HG03571 (cell line): Measurements from ENCODE around the gene NEU4.
"Not testable (repeated sequence)": the region's sequence is repeated elsewhere in the genome, so short reads cannot be mapped to it uniquely, and the experiment has no call there.

Experiments
- ATAC-seq: cut with Tn5 transposase; IDR thresholded peaks from one replicate; pipeline ENCODE4 v1.9.1; 2021; ENCODE audit not compliant: unreplicated experiment

NEU4 gene

DNA sequence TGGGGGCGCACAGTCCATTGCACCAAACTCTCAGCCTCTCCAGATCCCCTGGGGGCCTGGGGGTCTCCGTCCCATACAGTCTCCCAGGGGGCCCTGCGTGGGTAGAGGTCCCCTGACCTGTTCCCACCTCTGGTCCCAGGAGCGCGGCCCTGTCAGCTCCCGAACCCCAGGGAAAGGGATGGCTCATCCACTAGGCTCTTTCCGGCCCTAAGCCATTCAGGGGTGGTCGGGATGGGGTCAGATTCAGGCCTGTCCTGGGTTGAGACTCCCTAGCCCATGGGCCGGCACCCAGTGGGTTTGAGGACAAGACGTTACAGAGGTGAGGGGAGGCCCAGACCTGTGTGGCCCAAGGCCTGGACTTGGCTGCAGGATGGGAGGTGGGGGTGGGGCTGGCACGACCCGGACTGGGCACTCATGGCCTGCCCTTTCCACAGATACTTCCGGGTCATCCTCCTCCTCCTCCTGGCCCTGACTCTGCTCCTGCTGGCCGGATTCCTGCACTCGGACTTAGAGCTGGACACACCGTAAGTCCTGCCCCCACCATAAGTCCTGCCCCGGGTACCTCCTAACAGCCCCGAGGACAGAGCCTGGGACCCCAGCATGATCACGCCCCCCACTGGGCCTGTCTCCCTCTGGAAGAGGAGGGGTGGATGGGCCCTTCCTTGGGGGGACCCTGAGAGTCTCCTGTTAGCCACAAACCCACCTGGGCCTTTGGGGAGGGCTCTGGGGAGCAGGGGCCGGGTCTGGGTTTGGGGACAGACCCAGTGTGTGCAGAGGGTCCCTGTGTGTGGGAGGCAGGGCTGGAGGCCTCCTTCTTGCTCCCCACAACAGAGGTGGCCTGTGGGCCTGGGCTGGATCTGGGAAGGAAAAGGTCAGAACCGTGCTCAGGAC lies 10.1 kb upstream of the NEU4 start:
- no peak for ATAC-seq

DNA sequence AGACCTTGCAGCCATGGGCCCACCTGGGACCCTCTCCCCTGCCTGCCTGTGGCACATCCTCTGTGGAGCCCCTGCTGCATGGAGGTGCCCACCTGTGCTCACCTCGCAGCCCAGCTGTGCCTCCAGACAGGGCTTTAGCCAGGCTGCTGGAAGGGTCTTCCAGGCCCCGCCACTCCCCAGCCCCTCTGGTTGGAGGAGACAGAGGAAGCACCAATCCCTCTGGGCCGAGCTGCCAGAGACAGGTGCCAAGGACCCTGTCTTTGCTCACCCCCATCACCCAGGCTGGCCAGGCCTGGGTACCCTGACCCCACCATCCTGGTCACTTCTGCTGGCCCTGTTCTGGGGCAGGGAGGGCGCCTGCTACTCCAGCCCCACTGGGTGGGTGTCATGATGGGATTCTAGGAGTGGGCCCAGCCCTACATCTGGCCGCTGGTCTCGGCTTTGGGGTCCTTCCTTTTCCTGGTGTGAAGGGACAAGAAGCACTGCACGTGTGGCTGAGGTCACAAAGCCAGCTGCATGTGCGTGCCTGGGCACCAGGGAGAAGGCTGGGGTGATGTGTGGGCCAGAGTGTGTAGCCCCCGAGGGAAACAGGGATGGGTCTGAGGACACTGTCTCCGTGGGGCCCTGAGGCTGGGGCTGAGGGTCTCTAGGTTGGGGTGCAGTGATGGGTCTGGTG lies 9.3 kb upstream of the NEU4 start:
- no peak for ATAC-seq

DNA sequence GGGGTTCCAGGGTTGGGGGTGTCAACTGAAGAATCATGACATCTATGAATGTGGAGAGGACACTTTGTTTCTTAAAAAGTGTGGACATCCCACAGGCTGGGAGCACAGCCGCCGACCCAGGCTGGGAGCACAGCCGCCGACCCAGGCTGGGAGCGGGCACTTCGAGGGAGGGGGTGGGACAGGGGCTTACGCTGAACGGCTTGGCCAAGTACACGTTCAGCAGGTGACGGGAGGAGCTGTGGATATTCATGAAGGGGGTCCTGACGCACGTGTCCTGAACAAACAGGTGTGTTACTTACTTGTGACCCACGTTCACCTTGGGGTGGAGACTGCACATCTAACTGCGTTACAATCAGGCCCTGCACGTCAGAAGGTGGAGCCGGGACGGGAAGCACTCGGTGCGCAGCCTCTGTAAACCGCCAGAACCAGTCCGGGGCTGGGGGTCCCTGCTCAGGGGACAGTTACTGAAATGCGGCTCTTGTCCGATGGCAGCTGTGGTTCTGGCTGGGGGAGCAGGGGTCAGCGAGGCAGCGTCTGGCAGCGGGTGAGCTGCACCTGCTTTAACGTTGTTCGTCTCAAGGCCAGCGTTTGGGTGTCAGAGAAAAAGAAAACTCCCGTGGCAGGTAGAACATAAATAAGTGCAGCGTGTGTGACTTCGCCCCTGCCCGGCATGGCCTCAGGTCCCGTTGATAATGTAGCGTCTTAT lies 8.6 kb upstream of the NEU4 start:
- ATAC-seq = not testable (repeated sequence)

DNA sequence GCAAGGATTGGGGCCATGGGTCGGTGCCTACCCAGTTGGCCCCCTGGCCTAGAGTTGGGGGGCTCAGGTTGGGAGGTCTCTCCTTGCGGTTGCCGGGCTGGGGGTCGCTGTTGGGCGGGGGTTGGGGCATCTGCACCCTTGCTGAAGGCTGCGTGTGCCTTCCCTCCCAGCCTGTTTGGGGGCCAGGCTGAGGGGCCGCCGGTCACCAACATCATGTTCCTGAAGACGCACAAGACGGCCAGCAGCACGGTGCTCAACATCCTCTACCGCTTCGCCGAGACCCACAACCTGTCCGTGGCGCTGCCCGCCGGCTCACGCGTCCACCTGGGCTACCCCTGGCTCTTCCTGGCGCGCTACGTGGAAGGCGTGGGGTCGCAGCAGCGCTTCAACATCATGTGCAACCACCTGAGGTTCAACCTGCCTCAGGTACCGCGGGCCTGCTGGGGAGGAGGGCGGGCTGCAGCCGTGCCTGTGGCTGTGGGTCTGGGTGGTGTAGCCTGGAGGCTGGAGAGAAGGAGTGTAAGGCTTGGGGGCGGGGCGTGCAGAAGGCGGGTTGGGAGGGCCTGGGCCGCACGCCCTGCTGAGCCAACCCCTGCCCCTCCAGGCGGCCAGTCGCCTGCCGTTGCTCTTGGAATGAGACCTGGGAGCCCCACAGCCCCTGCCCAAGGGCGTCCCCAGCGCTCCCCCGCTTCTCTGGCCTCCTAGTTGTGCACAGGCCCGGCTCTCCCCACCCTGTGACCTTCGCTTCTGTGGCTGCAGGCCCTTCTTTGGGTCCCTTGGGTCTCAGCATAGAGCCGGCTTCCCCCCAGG lies 7.2 kb upstream of the NEU4 start:
- no peak for ATAC-seq

DNA sequence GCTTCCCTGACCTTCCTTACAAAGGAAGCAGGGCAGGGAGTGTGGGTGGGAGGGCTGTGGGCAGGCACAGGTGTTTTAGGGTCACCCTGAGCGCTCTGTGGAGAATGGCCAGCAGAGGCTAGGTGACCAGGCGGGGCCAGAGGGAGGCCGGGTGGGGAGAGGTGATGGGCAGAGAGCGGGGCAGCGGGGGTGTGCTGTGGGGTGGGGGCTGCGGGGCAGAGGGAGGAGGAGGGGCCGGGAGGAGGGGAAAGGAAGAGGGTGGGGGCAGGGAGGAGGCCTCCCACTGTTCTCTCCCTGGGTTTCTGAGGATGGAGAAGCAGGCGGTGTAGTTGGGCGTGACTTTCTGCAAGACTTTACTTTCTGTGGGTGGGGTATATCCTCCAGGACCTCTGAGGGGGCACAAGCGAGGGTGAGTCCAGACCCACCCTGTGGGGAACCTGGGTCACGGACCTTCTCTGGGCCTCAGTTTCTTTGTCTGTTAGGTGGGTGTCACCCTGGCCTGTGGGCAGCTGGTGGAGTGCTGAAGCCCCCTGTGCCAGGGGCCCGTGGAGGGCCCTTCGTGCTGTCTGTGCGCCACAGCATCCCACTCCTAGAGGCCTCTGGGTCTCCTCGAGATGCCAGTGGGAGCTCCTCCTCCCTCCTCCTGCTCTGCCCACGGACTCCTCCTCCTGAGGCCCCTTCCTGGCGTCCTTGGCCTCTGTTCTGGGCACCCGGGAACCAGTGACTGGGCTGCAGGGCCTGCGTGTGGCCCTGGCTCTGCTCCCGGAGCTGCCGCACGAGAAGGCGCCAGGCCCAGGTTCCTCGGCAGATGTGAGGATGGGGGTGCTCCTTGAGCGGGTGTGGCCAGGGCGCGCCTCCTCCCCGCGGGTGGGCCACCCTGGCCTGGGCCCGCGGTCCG lies 6.3 kb upstream of the NEU4 start:
- ATAC-seq = no peak

DNA sequence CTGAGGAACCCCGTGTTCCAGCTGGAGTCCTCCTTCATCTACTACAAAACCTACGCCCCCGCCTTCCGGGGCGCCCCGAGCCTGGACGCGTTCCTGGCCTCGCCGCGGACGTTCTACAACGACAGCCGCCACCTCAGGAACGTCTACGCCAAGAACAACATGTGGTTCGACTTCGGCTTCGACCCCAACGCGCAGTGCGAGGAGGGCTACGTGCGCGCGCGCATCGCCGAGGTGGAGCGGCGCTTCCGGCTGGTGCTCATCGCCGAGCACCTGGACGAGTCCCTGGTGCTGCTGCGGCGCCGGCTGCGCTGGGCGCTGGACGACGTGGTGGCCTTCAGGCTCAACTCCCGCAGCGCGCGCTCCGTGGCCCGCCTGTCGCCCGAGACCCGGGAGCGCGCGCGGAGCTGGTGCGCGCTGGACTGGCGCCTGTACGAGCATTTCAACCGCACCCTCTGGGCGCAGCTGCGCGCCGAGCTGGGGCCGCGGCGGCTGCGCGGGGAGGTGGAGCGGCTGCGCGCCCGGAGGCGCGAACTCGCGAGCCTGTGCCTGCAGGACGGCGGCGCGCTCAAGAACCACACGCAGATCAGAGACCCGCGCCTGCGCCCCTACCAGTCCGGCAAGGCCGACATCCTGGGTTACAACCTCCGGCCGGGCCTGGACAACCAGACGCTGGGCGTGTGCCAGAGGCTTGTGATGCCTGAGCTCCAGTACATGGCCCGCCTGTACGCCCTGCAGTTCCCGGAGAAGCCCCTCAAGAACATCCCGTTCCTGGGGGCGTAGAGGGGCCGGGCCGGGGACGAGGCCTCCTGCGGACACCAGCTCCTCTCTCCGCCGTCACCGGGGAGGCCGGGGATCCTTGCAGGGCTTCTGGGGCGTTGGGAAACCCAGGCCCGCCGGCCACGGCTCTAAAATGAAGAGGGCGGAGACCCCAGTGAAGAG lies 5.3 kb upstream of the NEU4 start:
- ATAC-seq = no peak

DNA sequence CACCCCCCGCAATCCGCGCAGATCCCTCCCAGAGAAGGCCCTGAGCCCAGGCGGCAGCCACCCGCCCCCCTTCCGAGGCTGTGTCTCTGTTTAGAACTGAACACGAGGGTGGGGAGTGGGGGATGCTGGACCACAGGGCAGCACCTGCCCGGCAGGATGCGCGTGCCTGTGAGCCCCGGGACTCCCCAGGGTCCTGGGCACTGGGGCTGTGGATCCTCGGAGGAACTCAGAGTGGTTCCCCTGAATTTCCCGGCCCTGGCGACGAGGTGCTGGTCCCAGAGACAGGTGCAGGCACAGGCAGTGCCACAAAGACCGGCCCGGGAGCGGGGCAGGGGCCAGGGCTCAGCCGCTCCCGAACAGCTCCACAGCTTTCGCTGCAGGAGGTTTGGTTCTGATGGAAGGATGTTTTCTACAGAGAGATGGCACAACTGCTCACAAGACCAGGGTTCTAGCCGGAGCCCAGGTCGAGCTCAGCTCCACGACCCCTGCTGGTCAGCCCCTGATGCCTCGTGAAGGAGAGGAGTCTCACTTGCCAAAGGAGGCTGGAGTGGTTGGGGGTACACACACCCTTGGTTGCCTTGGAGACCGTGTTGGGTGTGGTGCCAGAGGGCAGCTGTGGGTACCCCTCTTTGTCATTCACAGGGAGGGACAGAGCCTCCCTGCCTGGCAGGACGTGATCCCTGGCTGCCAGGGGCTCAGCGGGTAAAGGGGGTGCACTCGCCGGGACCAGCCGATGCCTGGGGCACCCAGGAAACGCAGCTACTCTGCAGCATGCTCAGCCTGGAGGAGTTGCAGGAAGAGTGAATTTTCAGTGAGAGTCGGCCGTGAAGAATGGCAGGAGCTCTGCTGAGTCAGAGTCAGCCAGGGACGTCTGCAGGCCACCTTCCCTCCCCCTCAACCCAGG lies 4.4 kb upstream of the NEU4 start:
- no peak for ATAC-seq

DNA sequence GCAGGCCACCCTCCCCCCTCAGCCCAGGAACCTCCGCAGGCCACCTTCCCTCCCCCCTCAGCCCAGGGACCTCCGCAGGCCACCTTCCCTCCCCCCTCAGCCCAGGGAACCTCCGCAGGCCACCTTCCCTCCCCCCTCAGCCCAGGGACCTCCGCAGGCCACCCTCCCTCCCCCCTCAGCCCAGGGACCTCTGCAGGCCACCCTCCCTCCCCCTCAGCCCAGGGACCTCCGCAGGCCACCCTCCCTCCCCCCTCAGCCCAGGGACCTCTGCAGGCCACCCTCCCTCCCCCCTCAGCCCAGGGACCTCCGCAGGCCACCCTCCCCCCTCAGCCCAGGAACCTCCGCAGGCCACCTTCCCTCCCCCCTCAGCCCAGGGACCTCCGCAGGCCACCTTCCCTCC lies 2.8 kb upstream of the NEU4 start:
- not testable (repeated sequence) for ATAC-seq

DNA sequence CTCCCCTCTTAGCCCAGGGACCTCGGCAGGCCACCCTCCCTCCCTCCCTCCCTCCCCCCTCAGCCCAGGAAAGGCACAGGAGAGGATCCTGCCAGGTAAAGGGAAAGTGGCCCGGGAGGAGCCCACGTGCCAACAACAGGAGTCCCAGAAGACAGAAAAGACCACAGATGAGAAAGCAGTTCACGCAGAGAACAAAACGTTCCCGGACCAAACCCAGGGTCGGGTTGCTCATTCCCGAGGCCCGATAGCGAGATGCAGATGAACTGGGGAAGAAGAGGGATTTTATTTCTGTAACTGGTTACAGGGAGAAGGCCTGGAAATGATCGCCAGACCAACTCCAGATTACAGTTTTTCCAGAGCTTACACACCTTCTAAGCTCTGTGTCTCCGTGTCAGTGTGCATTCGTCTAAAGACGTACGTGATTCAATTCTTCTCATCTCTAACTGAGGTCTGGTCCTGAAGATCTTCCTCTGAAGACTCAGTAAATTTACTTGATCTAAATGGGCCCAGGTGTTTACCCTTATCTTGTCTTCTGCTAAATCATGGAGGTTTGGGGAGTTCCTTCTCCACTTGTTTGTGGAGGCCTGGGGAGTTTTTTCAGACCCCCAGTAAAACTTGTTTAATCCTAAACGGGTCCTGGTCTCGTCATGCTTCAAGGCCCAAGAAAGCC lies 807 bp upstream of the NEU4 start:
- no peak for ATAC-seq

DNA sequence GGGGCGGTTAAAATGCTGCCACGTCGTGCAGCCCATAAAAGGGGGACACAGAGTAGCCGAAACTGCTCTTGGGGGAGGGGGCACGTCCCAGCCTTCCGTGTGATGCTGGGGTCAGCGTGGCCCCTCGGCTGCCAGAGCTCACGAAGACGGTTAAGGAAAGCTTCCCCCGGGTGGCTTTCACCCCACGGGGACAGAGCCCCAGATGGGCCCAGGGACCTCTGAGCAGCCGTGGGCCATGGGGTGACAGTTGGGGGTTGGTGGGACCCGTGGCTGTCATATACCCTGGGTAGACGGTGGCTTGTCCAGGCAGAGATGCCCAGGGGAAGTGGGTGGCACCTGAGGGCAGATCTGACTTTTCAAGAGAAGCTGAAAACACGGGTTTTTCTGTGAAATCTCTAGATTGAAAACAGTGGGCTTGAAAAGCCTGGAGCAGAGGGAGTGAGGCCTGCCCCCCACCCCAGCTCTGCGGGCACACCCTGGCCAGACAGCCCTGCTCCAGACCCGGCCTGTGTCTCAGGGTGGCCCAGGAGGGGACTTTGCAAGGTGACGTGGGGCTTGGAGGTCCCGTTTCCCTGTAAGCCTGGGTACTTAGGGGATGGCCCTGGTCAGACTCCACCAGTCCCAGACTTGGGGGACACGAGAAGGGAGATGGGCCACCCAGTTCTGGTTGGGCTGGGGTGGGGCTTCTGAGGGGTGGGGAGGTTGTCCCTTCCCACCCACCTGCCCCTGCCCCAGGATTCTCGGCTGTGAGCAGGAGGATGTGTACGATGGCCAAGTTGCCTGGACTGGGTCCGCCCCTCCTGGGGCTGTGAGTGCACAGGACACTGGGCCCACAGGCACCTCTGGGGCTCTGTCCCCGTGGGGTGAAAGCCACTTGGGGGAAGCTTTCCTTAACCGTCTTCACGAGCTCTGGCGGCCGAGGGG lies 652 bp downstream of the NEU4 start:
- no peak for ATAC-seq

DNA sequence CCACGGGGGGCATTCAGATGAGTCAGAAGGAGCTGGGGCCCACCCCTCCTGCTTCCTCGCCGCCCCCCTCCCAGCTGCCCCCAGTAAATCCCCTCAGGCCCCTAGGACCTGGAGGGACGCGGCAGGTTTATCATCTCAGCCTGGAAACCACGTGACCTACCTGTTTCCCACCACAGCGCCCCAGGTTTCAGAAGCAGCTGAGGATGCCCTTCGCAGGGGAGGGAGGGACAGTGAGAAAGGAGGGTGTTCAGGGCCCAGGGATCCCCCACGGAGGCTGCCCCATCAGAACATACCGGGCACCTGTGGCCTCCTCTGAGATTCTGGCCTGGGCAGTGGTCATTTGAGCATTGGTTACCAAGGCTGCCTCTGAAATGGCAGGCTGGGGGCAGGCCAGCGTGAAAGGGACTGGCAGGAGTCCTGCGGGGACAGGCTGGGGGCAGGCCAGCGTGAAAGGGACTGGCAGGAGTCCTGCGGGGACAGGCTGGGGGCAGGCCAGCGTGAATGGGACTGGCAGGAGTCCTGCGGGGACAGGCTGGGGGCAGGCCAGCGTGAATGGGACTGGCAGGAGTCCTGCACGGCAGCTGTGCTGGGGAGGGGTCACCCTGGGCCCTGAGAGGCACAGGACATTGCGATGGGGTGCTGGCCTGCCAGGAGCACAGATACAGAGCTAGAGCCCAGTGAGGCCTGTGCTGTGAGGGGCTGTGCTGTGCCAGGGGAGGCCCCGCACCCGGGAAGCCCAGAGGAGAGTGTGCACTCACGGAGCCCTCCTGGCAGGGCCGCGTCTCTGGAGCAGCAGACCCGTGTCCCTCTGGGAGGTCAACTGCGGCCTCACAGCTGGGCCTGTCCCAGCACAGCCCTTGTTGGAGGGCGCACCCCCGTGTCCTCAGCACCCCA lies 1.6 kb downstream of the NEU4 start:
- no peak for ATAC-seq

DNA sequence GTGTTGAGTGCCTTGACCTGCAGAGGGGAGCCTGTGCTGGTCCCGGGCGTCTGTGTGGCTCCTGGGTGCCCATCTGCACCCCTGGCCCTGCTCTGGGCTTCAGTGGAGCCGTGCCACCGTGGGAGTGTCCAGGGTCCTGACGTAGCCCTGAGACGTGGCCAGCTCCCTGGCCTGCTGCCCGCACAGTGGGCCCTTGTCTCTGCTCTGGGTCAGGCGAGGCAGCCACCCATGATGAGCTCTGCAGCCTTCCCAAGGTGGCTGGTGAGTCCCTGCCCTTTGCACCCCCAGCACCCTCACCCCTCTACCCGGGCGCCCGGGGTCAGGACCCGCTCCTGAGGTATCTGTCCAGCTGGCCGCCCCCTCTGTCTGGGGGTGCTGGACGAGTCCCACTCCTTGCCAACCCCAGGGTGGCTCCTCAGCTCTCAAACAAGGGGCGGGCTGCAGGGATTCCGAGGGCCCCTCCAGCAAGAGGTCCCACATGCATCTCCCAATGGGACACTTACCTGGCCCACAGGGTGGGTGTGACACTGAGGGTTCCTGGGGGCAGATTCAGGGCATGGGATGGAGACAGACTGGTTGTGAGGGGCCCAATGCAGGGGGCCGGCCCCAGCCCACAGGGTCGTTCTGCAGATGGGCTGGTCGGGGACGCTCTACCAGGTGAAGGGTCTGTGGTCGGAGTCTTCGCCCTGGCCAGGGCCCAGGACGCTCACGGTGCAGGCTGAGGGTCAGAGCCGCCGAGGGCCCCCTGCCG lies 2.4 kb downstream of the NEU4 start:
- ATAC-seq = no peak

DNA sequence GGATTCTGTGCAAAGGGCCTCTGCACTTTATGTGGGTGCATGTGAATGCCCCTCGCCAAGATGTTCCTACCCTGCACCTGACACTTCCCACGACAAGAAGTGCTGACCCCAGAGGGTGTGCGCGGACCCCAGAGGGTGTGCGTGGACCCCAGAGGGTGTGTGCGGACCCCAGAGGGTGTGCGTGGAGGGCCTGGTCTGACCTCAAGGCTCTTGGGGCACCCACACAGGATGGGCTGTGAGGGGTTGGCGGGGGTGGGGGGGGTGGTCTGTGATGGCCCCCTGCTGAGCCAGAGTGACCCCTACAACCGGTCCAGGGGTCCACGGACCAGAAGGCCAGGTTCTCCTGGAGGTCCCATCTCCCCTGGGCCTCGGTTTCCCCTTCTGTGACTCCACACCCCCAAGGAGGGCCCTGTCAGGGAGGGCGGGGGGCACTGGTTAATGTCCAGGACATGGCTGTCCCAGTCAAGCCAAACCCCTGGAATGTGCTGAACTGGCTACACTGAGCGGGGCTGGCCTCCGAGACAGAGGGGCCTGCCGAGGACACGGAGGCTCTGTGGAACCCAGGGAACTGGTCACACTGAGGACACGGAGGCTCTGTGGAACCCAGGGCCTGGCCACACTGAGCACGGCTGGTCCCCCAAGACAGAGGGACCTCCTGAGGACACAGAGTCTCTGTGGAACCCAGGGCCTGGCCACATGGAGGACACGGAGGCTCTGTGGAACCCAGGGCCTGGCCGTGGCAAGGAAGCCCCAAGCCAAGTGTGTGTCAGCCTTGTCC lies 3.1 kb downstream of the NEU4 start:
- no peak for ATAC-seq
